Body of pancreas (tissue), 4 donors: Measurements from ENCODE around the gene TAAR1. TPM values are rescaled to one million over a fixed set of nuclear protein-coding genes. Genes with fewer than 3 reads are reported as not detected.

Experiments
- ATAC-seq: fragments of 150-250 bp; one replicate; pipeline ENCODE4 v1.9.1; 2016
- DNase-seq, 4 donors: peaks; one replicate each; pipeline ENCODE4 v3.0.0-alpha.2; 2019
- H3K27ac ChIP-seq, 4 donors: fragments of 200-600 bp; sonication (generic); 1 replicate in 3 of 4; 2 replicates in 1 of 4; pipeline versions ENCODE4 v1.5.1 to v1.6.1; 2016 to 2019; ENCODE audit warnings: mild to moderate bottlenecking in 1 of 4, mixed read lengths in 1 of 4, moderate library complexity in 1 of 4
- H3K27me3 ChIP-seq, 2 donors: fragments of 200-600 bp; sonication (generic); one replicate each; pipeline ENCODE4 v1.6.0; 2016; ENCODE audit warnings: mild to moderate bottlenecking in 1 of 2
- H3K36me3 ChIP-seq, 2 donors: fragments of 200-600 bp; sonication (generic); replicated peaks in 1 of 2; 2 replicates each; pipeline ENCODE4 v1.5.1; 2016; ENCODE audit warnings: low read depth in 2 of 2; ENCODE audit not compliant: insufficient read depth in 1 of 2
- H3K4me1 ChIP-seq: fragments of 200-600 bp; sonication (generic); one replicate; pipeline ENCODE4 v1.6.0; 2016
- H3K4me3 ChIP-seq, 2 donors: fragments of 200-600 bp; sonication (generic); 1 replicate in 1 of 2; 2 replicates in 1 of 2; pipeline ENCODE4 v1.5.1; 2016 to 2019
- H3K9me3 ChIP-seq, 3 donors: fragments of 200-600 bp; sonication (generic); 1 replicate in 2 of 3; 2 replicates in 1 of 3; pipeline ENCODE4 v1.5.1; 2016
- POLR2A ChIP-seq, 3 donors: fragments of 450-650 bp; IDR thresholded peaks; one replicate each; pipeline ENCODE4 v1.6.1; 2016; ENCODE audit warnings: antibody characterized with exemption in 3 of 3, mild to moderate bottlenecking in 2 of 3
- WGBS, 2 donors: methylation state at CpG; one replicate each; pipeline ENCODE4 v1.1.5; 2017; 5-methylcytosine and 5-hydroxymethylcytosine counted together
- intact Hi-C: fragments of 100-400 bp; cut with DNase I; formaldehyde crosslinking; loops from one replicate; pipeline ENCODE4 v1.15.1; 2023
- total RNA-seq, 2 donors: library from RNA; depleted of rRNA; stranded (reverse); fragments of >200 nt; gene quantifications; one replicate each; pipeline ENCODE4 v1.1.0, GENCODE V29; 2016
- TF ChIP-seq, protein P1 (sequence below), 7 experiments: fragments of 450-650 bp in 4 of 7; fragments of 200-600 bp in 3 of 7; sonication (generic) in 3 of 7; IDR thresholded peaks; one replicate each; pipeline ENCODE4 v1.5.1; 2016 to 2019; ENCODE audit warnings: antibody characterized with exemption in 7 of 7

The TAAR1 gene
- total RNA-seq, 2 donors from 2014 or later, result not detected

DNA sequence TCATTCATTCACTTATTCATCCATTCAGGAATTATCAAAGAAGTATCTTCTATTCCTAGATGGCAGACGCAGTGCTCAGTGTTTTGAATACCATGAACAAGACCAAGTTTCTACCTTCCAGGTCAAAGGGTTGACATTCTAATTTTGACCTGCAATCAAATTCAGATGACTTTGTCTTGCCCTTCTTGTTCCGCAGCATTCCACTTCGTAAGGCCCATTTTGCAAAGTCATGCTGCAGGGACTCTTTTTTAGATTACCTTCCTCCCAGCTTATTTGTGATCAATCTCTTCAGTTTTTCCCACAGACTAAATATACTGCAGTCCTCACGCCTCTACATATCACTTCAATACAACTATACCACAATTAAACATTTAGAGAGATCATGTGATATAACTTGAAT lies 7.1 kb upstream of the TAAR1 start:
- Histone ChIP-seq H3K4me3 (no peak overlapping the region), H3K27me3 (no peaks in the 10 kb centered on the region), H3K27ac (no peak overlapping the region), H3K9me3 (no peaks in the 10 kb centered on the region), H3K4me1 (peaks cover 6% of the 10 kb centered on the region), H3K36me3 (no peaks in the 10 kb centered on the region)
- ATAC-seq, result no peak
- WGBS, 2 donors, result 54 to 58% methylated on average over 4 of the region's 4 CpGs
- TF ChIP-seq POLR2A (IDR thresholded peaks at IDR 0.05), result no peak
- TF ChIP-seq, protein P1, sequence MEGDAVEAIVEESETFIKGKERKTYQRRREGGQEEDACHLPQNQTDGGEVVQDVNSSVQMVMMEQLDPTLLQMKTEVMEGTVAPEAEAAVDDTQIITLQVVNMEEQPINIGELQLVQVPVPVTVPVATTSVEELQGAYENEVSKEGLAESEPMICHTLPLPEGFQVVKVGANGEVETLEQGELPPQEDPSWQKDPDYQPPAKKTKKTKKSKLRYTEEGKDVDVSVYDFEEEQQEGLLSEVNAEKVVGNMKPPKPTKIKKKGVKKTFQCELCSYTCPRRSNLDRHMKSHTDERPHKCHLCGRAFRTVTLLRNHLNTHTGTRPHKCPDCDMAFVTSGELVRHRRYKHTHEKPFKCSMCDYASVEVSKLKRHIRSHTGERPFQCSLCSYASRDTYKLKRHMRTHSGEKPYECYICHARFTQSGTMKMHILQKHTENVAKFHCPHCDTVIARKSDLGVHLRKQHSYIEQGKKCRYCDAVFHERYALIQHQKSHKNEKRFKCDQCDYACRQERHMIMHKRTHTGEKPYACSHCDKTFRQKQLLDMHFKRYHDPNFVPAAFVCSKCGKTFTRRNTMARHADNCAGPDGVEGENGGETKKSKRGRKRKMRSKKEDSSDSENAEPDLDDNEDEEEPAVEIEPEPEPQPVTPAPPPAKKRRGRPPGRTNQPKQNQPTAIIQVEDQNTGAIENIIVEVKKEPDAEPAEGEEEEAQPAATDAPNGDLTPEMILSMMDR (IDR thresholded peaks at IDR 0.05), result no peak
- DNase-seq, result no peak
- intact Hi-C loops, result loop anchor here (5.0 to 10.0 kb wide), 2 partner anchors 101 to 131 kb away; partner anchors contain the start of gene TAAR9

DNA sequence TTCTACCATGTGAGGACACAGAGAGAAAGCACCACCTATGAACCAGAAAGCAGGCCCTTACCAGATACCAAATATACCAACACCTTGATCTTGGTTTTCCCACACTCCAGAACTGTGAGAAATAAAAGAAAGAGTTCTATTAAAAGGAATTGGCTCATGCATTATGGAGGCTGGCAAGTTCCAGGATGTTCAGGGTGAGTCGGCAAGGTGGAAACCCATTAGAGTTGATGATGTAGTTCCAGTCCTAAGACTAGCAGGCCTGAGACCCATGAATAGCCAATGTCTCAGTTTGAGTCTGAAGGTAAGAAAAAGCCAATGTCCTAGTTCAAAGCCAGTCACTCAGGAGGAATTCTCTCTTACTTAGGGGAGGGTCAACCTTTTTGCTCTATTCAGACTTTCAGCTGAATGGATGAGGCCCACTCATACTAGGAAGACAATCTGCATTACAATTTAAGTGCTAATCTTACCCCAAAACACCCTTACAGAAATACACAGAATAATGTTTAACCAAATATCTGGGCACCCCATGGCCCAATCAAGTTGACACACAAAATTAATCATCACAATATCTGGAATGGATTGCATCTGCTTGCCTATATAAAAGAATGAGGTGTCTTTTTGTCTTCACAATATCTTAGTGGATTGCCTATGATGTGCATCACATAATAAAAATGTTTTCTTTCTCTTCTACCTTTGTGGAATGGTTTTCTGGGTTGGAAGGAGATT lies 5.5 kb upstream of the TAAR1 start:
- Histone ChIP-seq H3K27me3 (no peaks in the 10 kb centered on the region), H3K36me3 (no peaks in the 10 kb centered on the region), H3K27ac (no peak overlapping the region), H3K4me1 (no peaks in the 10 kb centered on the region), H3K9me3 (no peaks in the 10 kb centered on the region), H3K4me3 (no peak overlapping the region)
- WGBS, 2 donors, result 95 to 100% methylated on average over 1 of the region's 1 CpG
- intact Hi-C loops, result loop anchor here (5.0 to 10.0 kb wide), 2 partner anchors 103 to 130 kb away; partner anchors contain the start of gene TAAR9
- no peak for TF ChIP-seq POLR2A (IDR thresholded peaks at IDR 0.05)
- TF ChIP-seq, protein P1 (IDR thresholded peaks at IDR 0.05), result no peak
- ATAC-seq (no peak), DNase-seq (no peak)

DNA sequence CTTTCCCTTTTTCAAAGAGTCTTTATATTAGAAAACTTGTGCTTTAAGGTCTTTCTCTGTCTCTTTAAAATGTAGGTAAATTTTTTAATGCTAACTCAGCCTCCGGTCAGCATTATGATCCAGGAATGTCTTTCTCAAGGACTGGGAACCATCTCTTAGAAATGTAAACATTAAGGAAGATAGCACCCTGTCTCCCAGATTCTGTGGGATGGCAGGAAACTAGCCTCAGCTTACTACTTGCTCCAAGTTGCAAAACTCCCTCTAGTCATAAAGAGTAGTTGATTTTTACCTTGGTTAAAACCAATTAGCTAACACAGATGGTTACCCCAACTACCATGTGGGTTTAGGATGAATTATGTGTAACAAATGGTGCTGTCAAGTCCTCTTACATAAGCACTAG lies 4.7 kb upstream of the TAAR1 start:
- no peaks in the 10 kb centered on the region for H3K27me3 ChIP-seq
- H3K9me3 ChIP-seq, result no peaks in the 10 kb centered on the region
- WGBS, 2 donors, result 73 to 80% methylated on average over 1 of the region's 1 CpG
- TF ChIP-seq POLR2A (IDR thresholded peaks at IDR 0.05), result no peak
- TF ChIP-seq, protein P1 (IDR thresholded peaks at IDR 0.05), result no peak
- no peak overlapping the region for H3K4me3 ChIP-seq
- H3K36me3 ChIP-seq, result no peaks in the 10 kb centered on the region
- ATAC-seq (no peak), DNase-seq (no peak)
- intact Hi-C loops, result loop anchor here (10.0 kb wide), 1 partner anchor 129 kb away; the partner anchor contains the start of gene TAAR9
- H3K27ac ChIP-seq, result no peak overlapping the region
- no peaks in the 10 kb centered on the region for H3K4me1 ChIP-seq

DNA sequence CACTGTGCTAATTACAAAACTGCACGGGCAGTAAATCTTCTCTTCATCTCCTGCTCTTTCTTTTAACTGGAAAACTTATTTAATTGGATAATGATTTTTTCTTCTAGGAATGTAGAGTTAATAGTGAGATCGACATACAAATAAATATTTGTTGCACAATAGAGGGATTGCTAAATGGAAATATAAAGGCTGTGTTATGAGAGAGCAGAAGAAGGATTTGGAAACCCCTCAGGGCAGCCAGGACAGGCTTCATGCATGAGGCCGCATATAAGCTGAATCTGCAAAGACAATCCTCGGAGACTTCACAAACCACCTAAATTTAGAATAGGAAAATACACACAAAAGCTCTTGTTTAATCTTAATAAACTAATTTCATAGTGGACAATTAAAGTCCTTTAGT lies 2.9 kb upstream of the TAAR1 start:
- Histone ChIP-seq H3K9me3 (no peaks in the 10 kb centered on the region), H3K36me3 (no peaks in the 10 kb centered on the region), H3K27ac (no peak overlapping the region), H3K4me1 (no peaks in the 10 kb centered on the region), H3K27me3 (no peaks in the 10 kb centered on the region), H3K4me3 (no peak overlapping the region)
- DNase-seq (no peak), ATAC-seq (no peak)
- intact Hi-C loops, result loop anchor here (10.0 kb wide), 1 partner anchor 127 kb away; the partner anchor contains the start of gene TAAR9
- WGBS, 2 donors, result 77 to 87% methylated on average over 4 of the region's 4 CpGs
- TF ChIP-seq POLR2A (IDR thresholded peaks at IDR 0.05), result no peak
- TF ChIP-seq, protein P1 (IDR thresholded peaks at IDR 0.05), result no peak

DNA sequence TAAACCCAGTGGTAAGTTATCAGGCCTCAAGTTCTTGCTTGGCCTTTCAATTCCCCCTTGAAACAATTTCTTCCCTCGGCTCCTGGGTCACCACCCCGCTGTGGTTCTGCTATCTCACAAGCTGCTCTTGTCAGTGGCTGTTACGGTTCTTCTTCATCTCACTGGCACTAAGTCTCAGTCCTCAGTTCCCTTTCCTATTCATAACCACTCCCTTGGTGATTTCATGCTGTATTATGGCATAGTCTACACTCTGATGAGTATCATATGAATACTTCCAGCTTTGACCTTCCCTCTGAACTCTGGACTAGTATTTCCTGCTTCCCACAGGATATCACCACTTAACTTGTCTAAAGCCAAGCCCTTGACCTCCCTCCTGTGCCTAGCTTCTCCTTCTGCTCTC lies 7.9 kb downstream of the TAAR1 start:
- Histone ChIP-seq H3K27me3 (no peaks in the 10 kb centered on the region), H3K27ac (no peak overlapping the region), H3K4me3 (no peak overlapping the region), H3K36me3 (no peaks in the 10 kb centered on the region), H3K4me1 (peaks cover 11% of the 10 kb centered on the region), H3K9me3 (no peaks in the 10 kb centered on the region)
- ATAC-seq (no peak), DNase-seq (no peak)
- WGBS, 2 donors, result 79 to 88% methylated on average over 3 of the region's 3 CpGs
- intact Hi-C loops, result no loop called here
- TF ChIP-seq, protein P1 (IDR thresholded peaks at IDR 0.05), result no peak
- no peak for TF ChIP-seq POLR2A (IDR thresholded peaks at IDR 0.05)
